Muscle of back (tissue), 13 donors: Measurements from ENCODE around the gene PPP5C. TPM values are rescaled to one million over a fixed set of nuclear protein-coding genes. Genes with fewer than 3 reads are reported as not detected.
A peak's percentile ranks its signal among the peaks of the same experiment; 100 is the strongest.
"Not testable (repeated sequence)": the region's sequence is repeated elsewhere in the genome, so short reads cannot be mapped to it uniquely, and the experiment has no call there.

ENCODE experiments used
- DNase-seq, 3 donors: peaks; one replicate each; pipeline versions ENCODE4 v3.0.0 to v3.0.0-alpha.2; 2013
- long read RNA-seq, 9 donors: transcript quantifications; one replicate each; lab custom pipeline, GENCODE V29; 2026
- polyA plus RNA-seq, 10 donors: library from polyadenylated mRNA; unstranded; fragments of 120-200 nt; gene quantifications; one replicate each; pipeline ENCODE4 v1.2.1, GENCODE V29; 2013; ENCODE audit not compliant: insufficient read length in 10 of 10

Gene PPP5C, protein sequence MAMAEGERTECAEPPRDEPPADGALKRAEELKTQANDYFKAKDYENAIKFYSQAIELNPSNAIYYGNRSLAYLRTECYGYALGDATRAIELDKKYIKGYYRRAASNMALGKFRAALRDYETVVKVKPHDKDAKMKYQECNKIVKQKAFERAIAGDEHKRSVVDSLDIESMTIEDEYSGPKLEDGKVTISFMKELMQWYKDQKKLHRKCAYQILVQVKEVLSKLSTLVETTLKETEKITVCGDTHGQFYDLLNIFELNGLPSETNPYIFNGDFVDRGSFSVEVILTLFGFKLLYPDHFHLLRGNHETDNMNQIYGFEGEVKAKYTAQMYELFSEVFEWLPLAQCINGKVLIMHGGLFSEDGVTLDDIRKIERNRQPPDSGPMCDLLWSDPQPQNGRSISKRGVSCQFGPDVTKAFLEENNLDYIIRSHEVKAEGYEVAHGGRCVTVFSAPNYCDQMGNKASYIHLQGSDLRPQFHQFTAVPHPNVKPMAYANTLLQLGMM
- 10 to 100 TPM; 50.3 to 72.3 (median 61.4) TPM for polyA plus RNA-seq
- long read RNA-seq, donor 1, transcript PPP5C-201 (13 exons, 2,109 nt), result major isoform, 10 of 10 reads
- long read RNA-seq, donor 1, partial matches to known transcripts, result 0 of 10 reads
- long read RNA-seq, donor 1, other reads (novel, unspliced or antisense), result 0 of 10 reads
- long read RNA-seq, donor 2, transcript PPP5C-201 (13 exons, 2,109 nt), result major isoform, 6 of 7 reads
- long read RNA-seq, donor 2, partial matches to known transcripts, result 0 of 7 reads
- long read RNA-seq, donor 2, other reads (novel, unspliced or antisense), result 0 of 7 reads
- long read RNA-seq, donor 3, result 0 reads
- long read RNA-seq, donor 4, transcript PPP5C-201 (13 exons, 2,109 nt), result major isoform, 9 of 12 reads
- long read RNA-seq, donor 4, partial matches to known transcripts, result 0 of 12 reads
- long read RNA-seq, donor 4, other reads (novel, unspliced or antisense), result 0 of 12 reads
- long read RNA-seq, donor 5, transcript PPP5C-201 (13 exons, 2,109 nt), result major isoform, 20 of 22 reads
- long read RNA-seq, donor 5, partial matches to known transcripts, result 0 of 22 reads
- long read RNA-seq, donor 5, other reads (novel, unspliced or antisense), result 0 of 22 reads
- long read RNA-seq, donor 6, transcript PPP5C-201 (13 exons, 2,109 nt), result major isoform, 8 of 8 reads
- long read RNA-seq, donor 6, partial matches to known transcripts, result 0 of 8 reads
- long read RNA-seq, donor 6, other reads (novel, unspliced or antisense), result 0 of 8 reads
- long read RNA-seq, donor 7, transcript PPP5C-201 (13 exons, 2,109 nt), result major isoform, 15 of 19 reads
- long read RNA-seq, donor 7, partial matches to known transcripts, result 0 of 19 reads
- long read RNA-seq, donor 7, other reads (novel, unspliced or antisense), result 0 of 19 reads
- long read RNA-seq, donor 8, transcript PPP5C-201 (13 exons, 2,109 nt), result major isoform, 10 of 10 reads
- long read RNA-seq, donor 8, partial matches to known transcripts, result 0 of 10 reads
- long read RNA-seq, donor 8, other reads (novel, unspliced or antisense), result 0 of 10 reads
- long read RNA-seq, donor 9, partial matches to known transcripts, result 0 of 3 reads
- long read RNA-seq, donor 9, other reads (novel, unspliced or antisense), result 0 of 3 reads

DNA sequence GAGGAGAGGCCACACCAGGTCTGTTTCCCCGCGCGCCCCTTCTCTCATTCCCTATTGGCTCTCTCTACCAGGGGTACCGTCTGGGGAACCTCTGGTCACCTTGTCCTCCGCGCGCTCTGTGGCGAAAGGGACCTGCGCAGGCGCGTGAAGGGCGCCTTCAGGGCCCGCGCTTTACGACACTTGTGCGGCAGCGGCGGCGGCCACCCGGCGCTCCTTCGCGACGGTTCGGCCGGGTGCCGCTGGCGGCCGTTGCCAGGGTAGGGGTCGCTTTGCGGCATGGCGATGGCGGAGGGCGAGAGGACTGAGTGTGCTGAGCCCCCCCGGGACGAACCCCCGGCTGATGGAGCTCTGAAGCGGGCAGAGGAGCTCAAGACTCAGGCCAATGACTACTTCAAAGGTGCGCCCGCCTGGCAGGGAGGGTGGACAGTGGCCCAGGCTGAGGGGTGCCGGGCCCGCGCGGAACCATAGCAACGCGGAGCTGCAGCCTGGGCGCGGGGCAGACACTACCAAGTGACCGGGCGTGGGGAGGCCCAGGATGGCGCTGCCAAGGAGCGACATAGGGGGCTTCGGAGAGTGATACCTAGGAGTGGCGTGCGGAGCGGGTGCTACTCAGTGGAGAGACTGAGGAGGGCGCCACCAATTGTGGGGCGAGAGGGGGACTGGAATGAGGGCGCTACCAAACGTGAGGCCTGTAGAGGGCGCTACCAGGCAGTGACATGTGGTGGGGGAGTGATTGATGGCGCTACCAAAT is at the start of gene PPP5C:
Gene PPP5C, plus strand, starts transcription at position 267 of the 751 bp plus-strand sequence. Its CDS starts 10 bp downstream, at position 277.
- peak; percentile 92 to 97 (median 94) for DNase-seq

DNA sequence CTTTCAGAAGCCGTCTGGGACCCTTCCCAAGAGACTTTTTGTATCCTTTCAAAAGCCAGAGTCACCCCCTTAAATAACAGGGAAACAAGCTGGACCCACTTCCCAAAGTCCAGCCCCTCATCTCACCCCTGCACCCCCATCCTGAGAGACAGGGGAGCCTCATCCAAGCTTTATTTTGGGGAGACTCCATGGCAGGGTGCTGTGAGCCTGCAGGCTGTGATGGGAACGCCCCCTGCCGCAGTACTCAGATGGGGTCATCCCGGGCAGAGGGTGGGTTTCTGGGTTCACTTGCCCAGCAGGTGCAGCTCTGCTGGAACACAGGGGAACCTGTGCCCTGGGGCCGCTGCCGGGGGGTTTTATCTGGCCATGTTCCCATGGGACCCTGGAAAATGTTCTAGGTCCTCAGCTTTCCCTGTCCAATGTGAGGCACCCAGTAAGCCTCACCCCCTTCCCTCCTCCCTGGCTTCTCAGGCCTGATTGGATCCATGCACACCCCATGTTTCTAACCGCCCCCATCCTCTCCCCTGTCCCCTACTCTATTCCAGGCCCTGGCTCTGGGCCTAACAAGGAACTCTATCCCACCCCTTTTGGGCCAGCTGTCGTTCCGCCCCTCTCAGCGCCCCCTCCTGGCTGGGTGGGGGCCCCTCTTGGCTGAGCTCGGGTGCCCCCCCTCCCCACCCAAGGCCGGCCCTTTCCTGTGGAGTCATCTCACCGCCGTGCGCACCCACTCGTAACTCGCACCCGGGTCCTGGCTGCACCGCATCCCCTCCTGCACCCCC is 49.0 kb upstream of the PPP5C start:
- peak; percentile 89 to 96 (median 93) for DNase-seq

DNA sequence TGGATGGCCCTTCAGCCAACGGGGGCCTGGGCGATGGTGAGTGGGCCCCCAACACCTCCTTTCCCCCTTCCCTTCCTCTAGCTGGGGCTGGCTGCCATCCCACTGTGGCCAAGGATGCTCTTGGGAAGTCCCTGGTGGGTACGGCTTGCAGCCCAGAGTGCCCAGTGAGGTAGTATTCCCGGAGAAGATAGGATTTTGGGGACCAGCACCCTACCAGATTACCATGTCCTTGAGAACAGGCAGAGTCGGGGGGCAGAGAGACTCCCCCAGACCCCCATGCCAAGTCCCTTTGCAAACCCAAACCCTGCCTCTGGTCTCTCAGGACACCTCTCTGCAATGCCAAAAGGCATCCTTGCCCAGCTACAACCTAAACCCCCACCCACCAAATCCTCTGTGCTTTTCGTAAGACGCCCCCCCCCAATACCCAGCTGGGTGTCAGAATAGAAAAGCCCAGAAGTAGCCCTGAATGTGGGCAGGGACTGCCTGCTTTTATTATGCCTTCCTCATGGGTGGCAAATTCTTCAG is 48.3 kb upstream of the PPP5C start:
- no peak for DNase-seq

DNA sequence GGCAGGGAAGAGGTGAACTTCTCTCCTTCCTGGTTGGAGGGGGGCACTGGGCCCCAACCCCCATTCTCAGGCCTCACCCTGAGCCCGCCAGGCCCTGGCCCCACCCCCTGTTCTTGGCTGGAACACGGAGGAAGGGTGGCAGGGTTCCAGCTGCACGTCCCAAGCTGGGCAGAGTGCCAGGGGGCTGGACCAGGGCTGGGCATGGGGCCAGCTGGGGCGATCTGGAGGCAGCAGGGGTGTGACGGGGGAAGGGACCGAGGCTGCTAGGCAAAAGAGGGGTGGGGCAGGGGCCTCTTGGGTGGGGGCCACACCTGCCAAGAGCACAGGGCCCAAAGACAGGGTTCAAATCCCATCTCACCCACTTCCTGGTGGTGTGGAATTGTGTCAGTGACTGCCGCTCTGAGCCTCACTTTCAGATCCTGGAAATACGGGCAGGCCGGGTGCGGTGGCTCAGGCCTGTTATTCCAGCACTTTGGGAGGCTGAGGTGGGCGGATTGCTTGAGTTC is 47.8 kb upstream of the PPP5C start:
- peak; percentile 92 to 98 (median 95) for DNase-seq

DNA sequence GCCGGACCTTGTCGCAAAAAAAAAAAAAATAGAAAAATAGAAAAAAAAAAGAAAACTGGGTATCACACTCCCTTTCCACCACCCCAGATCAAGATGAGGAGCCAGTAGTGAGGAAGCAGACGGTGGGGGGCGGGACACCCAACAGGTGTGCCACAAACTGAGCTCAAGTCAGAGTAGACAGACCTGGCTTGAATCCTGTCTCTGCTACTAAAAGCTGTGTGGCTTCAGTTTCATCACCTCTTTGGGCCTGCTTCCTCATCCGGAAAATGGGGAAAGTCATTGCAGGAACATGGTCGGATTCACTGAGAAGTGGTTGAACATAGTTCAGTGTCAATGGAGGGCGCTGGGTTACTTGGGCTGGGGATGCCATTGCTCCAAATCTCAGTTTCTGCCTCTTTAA is 47.2 kb upstream of the PPP5C start:
- DNase-seq, result peak in 1 of 3 donors; percentile 52

DNA sequence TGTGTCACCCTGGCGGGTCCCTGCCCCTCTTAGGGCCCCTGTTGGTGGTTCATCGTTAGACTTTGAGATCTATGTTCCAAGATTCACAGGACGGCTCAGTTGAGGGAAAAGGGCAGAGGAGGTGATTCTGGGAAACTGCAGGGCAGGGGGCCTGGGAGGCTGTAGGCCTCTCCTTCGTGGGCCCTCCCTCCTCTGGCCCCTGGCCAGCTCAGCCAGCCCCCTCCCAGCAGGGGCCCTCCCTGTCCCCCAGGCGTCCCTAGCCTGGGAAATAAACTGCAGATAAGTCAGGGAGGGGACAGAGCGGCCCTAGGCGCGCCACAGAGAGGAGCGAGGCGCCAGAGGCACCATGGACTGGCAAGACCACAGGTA is 43.6 kb upstream of the PPP5C start:
- DNase-seq, result peak in 1 of 3 donors; percentile 48

DNA sequence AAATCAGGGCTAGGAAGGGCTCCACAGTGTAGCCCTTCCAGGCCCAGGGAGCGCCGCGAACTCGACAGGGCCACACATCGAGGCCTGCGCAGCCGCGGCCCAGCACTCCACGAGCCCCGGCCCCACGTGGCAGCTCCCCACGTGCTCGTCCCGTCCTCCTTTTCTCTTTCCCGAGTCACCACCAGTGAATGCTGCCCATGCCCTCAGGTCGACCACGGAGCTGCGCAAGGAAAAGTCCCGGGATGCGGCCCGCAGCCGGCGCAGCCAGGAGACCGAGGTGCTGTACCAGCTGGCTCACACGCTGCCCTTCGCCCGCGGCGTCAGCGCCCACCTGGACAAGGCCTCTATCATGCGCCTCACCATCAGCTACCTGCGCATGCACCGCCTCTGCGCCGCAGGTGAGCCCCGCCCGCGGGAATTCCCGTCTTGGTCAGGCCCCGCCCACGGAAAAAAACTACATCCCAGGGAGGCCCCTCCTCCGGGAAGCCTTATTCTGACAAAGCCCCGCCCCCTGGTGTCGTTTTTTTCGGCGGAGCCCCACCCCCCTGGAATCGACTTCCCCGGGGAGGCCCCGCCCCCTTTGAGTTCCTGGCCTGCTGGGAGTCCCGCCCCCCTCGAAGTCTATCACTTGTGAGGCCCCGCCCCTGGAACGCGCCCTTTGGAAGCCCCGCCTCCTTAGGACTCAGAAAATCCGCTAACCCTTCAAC is 43.0 kb upstream of the PPP5C start:
- peak in 1 of 3 donors; percentile 61 for DNase-seq

DNA sequence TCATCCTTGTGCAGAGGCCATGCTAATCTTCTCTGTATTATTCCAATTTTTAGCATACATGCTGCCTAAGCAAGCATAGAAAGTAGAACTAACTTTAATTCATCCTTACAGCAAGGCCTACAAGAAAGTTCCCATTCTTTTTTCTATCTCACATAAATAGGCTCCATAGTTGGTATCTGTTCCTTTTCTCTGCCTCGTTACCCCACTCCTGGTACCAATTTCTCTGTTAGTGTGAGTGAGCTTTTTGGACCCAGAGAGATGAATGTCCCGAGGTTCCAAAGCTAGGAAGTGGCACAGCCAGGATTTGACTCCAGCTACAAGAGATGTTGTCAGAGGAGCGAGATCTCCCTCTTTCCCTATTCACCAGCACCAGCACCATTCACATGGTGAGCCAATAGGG is 40.4 kb upstream of the PPP5C start:
- no peak for DNase-seq

DNA sequence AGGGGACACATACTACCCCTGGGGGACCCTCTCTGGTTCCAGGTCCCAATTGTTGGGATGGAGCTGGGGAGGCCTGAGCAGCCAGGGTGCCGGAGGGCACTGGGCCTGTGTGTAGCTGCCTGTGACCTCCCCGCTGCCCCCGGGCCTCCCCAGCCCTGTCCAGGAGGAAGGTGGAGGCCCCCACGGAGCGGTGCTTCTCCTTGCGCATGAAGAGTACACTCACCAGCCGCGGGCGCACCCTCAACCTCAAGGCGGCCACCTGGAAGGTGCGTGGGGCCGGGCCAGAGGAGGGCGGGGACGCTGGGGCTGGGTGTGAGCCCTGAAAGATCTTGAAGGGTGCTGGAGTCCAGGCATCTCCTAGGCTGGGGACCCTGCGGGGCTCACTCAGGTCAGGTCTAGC is 38.4 kb upstream of the PPP5C start:
- DNase-seq, result no peak

DNA sequence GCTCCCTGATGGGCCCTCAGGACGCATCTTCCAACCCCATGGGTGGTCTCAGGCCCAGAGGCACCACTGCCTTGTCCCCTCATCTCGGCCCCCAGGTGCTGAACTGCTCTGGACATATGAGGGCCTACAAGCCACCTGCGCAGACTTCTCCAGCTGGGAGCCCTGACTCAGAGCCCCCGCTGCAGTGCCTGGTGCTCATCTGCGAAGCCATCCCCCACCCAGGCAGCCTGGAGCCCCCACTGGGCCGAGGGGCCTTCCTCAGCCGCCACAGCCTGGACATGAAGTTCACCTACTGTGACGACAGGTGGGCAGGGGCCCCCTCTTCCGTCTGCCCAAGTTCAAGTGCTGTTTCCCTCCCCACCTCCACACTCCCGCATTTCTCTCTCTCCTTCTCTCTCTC is 37.8 kb upstream of the PPP5C start:
- DNase-seq, result no peak

DNA sequence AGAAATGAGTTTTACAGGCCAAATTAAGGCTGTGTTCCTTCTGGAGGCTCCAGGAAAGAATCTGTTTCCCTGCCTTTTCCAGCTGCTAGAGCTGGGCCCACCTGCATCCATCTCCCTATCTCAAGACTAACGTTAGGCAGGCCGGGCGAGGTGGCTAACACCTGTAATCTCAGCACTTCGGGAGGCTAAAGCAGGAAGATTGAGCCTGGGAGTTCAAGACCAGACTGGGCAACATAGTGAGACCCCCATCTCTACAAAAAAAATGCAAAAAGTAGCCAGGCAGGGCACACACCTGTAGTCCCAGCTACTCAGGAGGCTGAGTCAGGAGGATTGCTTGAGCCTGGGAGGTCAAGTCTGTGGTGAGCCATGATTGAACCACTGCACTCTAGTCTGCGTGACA is 35.4 kb upstream of the PPP5C start:
- no peak for DNase-seq

DNA sequence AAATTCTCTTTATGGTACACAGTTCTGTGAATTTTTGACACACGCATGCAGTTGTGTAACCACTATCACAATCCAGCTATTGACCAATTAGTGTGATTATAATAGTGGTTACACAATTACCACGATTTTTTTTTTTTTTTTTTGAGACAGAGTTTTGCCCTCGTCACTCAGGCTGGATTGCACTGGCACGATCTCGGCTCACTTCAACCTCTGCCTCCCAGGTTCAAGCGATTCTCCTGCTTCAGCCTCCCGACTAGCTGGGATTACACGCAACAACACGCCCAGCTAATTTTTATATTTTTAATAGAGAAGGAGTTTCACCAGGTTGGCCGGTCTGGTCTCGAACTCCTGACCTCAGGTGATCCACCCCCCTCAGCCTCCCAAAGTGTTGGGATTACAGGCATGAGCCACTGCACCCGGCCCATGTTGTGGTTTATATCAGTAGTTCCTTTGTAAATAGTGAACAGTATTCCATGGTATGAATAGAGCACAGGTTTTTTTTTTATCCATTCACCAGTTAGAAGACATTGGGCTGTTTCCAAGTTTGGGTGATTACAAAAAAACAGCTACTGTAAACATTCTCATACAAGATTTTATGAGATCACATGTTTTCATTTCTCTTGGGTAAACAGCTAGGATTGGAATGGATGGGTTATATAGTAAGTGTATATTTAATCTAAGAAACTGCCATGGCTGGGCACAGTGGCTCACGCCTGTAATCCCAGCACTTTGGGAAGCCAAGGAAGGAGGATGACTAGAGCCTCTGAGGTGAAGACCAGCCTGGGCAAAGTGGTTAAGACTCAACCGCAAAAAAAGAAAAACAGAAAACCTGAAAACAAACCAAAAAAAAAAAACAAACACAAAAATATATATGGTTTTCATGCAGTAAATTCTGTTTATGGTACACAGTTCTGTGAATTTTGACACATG is 33.1 kb upstream of the PPP5C start:
- DNase-seq, result not testable (repeated sequence)

DNA sequence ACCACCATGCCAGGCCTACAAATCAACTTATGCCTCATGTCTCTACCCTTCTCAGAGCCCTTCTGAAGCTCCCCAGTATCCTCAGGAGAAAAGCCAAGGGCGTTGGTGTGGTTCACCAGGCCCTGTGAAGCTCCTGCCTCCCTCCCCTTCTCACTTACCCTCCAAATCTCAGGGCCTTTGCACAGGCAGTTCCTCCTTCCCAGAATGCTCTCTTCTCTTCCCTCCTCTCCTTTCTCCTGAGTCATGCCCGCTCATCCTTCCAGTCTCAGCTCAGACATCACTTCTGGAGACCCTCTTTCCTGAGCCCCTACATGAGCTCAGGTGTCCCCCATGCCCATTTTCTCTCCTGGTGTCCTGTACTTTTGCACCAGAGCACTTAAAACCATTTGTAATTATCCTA is 29.5 kb upstream of the PPP5C start:
- DNase-seq, result no peak

DNA sequence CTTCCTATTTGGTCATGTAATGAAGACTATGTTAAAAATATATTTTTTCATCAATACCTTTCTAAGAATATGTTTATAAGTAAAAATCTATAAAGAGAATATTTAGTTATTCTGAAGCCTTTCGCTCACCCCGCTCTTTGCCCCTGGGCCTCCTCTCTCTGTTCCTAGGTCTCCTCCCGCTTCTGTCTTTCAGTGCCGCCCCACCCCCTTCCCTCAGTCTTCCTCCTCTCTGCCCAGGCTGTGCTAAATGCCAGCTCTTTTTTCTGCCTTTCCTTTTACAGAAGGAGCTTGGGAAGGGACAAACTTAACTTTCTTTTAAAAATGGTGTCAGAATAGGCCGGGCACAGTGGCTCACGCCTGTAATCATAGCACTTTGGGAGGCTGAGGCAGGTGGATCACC is 27.3 kb upstream of the PPP5C start:
- no peak for DNase-seq

DNA sequence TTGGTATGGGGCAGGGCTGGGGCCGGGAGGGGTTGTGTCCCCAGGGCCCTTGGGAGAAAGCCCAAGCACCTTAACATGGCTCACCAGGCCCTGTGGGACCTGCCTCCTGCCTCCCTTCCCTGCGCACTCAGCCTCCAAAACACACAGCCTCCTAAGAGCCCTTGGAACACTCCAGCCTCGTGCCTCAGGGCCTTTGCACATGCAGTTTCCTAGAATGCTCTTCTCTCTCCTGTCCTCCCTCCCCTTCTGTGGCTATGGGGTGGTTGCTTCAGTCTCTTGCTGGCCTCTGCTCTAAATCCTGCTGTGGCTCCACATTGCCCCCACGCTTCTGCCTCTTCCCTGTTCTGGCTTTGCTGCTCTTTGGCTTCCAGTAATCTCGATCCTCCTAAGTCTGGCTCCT is 26.3 kb upstream of the PPP5C start:
- no peak for DNase-seq

DNA sequence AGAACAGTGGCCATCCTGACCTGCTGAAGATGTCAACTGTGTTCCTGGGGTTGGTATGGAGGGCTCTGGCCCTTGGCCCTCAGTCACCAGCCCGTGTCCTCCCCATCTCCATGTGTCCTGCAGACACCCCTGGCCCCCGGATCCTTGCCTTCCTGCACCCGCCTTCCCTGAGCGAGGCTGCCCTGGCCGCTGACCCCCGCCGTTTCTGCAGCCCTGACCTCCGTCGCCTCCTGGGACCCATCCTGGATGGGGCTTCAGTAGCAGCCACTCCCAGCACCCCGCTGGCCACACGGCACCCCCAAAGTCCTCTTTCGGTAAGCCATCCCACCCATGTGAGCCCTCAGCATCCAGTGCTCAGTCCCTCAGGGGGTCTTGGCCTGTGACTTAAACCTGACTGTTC is 25.2 kb upstream of the PPP5C start:
- no peak for DNase-seq

DNA sequence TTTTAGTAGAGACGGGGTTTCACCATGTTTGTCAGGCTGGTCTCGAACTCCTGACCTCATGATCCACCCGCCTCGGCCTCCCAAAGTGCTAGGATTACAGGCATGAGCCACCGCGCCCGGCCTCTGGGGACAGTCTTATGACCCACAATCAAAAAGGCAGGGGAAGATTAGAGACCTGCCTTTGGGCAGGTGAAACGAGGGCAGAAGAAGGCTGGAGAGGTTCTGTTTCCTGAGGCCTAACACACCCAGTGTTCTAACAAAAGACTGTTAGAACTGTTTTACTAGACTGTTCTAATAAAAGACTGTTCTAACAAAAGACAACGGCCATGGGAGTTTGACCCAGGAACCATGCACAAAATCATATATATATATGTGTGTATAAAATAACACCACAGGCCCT is 23.7 kb upstream of the PPP5C start:
- not testable (repeated sequence) for DNase-seq
